PC-3 (cell line): ENCODE measurements around the gene ATP6AP1.

Experiments
- EZH2 ChIP-seq: fragments of 300-600 bp; sonication (generic); IDR thresholded peaks from one replicate; pipeline ENCODE4 v1.6.1; 2017; ENCODE audit warnings: antibody characterized with exemption, mild to moderate bottlenecking, low read length; ENCODE audit not compliant: unreplicated experiment
- EZH2phosphoT487 ChIP-seq: fragments of 300-600 bp; sonication (generic); IDR thresholded peaks from 2 replicates; pipeline ENCODE4 v1.6.1; 2018; ENCODE audit warnings: mild to moderate bottlenecking, antibody characterized with exemption, low read length, borderline replicate concordance
- TF ChIP-seq, protein P1 (sequence below): fragments of 300-600 bp; sonication (generic); conservative IDR thresholded peaks from 2 replicates; pipeline ENCODE4 v1.5.1; 2017; ENCODE audit warnings: antibody characterized with exemption, low read depth, mild to moderate bottlenecking, low read length

DNA sequence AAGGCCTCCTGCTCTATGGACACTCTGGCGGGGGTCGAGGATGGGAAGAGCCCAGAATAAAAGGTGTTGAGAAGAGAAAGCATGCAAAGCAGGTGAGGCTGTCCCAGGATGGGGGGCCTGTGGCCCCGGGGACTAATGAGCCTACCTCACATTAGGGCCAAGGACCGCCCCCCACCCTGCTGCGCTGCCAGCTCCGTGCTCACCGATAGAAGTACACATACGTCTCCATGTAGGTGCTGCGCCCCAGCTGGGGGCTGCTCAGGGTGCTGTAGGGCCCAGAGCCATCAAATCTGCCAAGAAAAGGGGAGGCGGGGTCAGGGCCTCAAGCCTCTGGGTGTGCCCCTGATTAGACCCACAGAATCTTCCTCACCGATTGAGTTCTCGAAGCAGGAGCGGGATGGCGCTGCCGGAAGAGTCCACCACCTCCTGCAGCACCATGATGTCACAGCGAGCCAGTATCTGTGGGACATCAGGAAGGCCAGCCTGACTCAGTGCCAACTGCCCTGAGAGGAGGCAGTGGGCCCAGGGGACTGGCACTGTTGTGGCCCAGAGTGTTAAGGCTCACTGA is 23.8 kb upstream of the ATP6AP1 start:
- TF ChIP-seq, protein P1, sequence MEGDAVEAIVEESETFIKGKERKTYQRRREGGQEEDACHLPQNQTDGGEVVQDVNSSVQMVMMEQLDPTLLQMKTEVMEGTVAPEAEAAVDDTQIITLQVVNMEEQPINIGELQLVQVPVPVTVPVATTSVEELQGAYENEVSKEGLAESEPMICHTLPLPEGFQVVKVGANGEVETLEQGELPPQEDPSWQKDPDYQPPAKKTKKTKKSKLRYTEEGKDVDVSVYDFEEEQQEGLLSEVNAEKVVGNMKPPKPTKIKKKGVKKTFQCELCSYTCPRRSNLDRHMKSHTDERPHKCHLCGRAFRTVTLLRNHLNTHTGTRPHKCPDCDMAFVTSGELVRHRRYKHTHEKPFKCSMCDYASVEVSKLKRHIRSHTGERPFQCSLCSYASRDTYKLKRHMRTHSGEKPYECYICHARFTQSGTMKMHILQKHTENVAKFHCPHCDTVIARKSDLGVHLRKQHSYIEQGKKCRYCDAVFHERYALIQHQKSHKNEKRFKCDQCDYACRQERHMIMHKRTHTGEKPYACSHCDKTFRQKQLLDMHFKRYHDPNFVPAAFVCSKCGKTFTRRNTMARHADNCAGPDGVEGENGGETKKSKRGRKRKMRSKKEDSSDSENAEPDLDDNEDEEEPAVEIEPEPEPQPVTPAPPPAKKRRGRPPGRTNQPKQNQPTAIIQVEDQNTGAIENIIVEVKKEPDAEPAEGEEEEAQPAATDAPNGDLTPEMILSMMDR: no peak
- TF ChIP-seq EZH2phosphoT487: no peak
- TF ChIP-seq EZH2: no peak
